22Rv1 (cell line): ENCODE measurements around the gene DAB2.

Experiments
- CTCF ChIP-seq: fragments of 450-650 bp; IDR thresholded peaks from 2 replicates; pipeline ENCODE4 v1.5.1; 2017; ENCODE audit warnings: mild to moderate bottlenecking
- ZFX ChIP-seq: fragments of 450-650 bp; IDR thresholded peaks from 2 replicates; pipeline ENCODE4 v1.6.1; 2017; ENCODE audit warnings: antibody characterized with exemption, borderline replicate concordance

DNA sequence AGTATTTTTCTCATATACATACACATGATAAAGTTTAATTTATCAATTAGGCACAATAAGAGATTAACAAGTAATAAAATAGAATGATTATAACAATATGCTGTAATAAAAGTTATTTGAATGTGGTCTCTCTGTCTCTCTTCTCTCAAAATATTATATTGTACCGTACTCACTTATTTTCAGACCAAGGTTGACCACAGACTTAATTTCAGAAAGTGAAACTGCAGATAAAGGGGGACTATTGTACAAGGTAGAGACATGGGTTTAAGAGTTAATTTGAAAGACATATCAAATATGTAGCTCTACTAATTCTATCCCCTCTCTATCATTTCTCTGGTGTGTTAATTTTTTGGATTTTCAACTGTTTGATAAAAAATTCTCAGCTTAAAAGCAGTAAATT is 40.5 kb downstream of the DAB2 start:
- TF ChIP-seq CTCF (no peak), ZFX (no peak)
